ENCODE measurements around the gene ATXN3L. TPM values are rescaled to one million over a fixed set of nuclear protein-coding genes. Genes with fewer than 3 reads are reported as not detected.

ATXN3L gene
- total and polyA plus RNA-seq, 9 donors, result not detected

DNA sequence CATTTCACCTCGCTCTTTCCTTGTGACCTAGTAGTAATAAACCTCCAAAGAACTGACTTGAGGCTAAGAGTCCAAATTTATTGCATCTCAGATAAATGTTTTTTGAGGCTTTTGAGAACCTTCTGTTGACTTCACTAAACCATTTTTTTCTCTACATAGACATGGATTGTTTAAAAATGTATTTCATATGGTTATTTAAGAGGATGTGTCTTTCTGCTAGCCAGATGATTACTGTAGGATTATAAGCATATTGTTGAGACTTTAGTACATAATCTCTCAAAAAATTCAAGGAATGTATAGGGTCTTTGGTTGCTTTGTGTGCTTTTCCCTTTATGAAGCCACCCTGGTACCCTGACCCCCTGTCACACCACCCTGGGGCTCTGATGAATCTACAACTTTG, 44.8 kb downstream of the ATXN3L start:
- Histone ChIP-seq H3K36me3 (no peaks in the 10 kb centered on the region), H3K27ac (no peak overlapping the region), H3K9me3 (no peaks in the 10 kb centered on the region), H3K4me1 (ENCODE audit: insufficient read depth) (peaks cover 1% of the 10 kb centered on the region), H3K4me3 (no peak overlapping the region), H3K27me3 (no peaks in the 10 kb centered on the region)
- intact Hi-C loops (cut with DNase I), result no loop called here
- TF ChIP-seq, protein P1, sequence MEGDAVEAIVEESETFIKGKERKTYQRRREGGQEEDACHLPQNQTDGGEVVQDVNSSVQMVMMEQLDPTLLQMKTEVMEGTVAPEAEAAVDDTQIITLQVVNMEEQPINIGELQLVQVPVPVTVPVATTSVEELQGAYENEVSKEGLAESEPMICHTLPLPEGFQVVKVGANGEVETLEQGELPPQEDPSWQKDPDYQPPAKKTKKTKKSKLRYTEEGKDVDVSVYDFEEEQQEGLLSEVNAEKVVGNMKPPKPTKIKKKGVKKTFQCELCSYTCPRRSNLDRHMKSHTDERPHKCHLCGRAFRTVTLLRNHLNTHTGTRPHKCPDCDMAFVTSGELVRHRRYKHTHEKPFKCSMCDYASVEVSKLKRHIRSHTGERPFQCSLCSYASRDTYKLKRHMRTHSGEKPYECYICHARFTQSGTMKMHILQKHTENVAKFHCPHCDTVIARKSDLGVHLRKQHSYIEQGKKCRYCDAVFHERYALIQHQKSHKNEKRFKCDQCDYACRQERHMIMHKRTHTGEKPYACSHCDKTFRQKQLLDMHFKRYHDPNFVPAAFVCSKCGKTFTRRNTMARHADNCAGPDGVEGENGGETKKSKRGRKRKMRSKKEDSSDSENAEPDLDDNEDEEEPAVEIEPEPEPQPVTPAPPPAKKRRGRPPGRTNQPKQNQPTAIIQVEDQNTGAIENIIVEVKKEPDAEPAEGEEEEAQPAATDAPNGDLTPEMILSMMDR (IDR thresholded peaks at IDR 0.05), result no peak
- TF ChIP-seq EP300 (IDR thresholded peaks at IDR 0.05) (no peak), POLR2A (IDR thresholded peaks at IDR 0.05) (no peak)
- WGBS, 3 donors, result 76 to 86% (median 78%) methylated on average over 1 of the region's 1 CpG
- no peak for DNase-seq

DNA sequence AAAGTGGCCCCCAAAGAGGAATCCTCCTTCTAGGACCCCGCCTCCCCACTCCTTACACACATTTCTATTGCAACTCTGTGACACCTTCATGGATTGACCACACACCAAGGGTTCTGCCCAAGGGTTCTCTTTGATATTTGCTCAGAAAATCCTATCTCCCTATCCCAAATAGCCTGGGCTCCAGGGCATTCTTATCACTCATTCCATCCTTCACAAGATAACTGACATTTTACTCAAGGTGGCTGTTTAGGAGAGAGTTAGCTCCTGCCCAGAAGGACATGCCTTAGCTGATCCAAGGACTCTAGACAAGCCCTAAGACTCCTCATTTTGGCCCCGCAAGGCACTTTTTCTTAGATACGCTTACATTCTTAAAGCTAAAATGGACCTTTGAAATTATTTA, 47.4 kb downstream of the ATXN3L start:
- H3K4me1 ChIP-seq (ENCODE audit: insufficient read depth), result no peaks in the 10 kb centered on the region
- TF ChIP-seq, protein P1 (IDR thresholded peaks at IDR 0.05), result no peak
- no peak for TF ChIP-seq POLR2A (IDR thresholded peaks at IDR 0.05)
- TF ChIP-seq EP300 (IDR thresholded peaks at IDR 0.05), result no peak
- H3K27ac ChIP-seq, result no peak overlapping the region
- intact Hi-C loops (cut with DNase I), result no loop called here
- H3K27me3 ChIP-seq, result no peaks in the 10 kb centered on the region
- 80 to 88% (median 83%) methylated on average over 3 of the region's 3 CpGs for WGBS, 3 donors
- no peak overlapping the region for H3K4me3 ChIP-seq
- DNase-seq, result no peak
- no peaks in the 10 kb centered on the region for H3K36me3 ChIP-seq
- H3K9me3 ChIP-seq, result no peaks in the 10 kb centered on the region

DNA sequence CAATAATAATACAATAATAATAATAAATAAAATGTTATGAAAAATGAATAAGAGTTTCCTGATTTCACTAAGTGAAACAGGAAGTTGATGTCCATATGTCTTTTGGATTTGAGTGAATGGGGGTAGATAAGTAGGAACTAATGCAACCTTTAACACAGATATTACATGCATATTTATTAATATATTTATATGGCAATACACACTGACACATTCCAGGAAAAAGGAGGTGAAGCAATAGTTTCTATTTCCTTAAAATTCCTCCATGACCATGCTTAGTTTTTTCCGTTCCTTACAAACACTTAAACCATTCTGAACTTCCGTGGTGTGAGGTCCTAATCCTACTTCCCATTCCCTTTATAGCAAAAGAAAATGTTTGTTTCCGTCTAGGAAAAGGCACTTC, 48.3 kb downstream of the ATXN3L start:
- intact Hi-C loops (cut with DNase I), result no loop called here
- 79 to 84% (median 80%) methylated on average over 3 of the region's 3 CpGs for WGBS, 3 donors
- Histone ChIP-seq H3K4me3 (no peak overlapping the region), H3K36me3 (no peaks in the 10 kb centered on the region), H3K9me3 (no peaks in the 10 kb centered on the region), H3K27me3 (no peaks in the 10 kb centered on the region), H3K4me1 (ENCODE audit: insufficient read depth) (no peaks in the 10 kb centered on the region), H3K27ac (no peak overlapping the region)
- DNase-seq, result no peak
- TF ChIP-seq EP300 (IDR thresholded peaks at IDR 0.05) (no peak), POLR2A (IDR thresholded peaks at IDR 0.05) (no peak)

DNA sequence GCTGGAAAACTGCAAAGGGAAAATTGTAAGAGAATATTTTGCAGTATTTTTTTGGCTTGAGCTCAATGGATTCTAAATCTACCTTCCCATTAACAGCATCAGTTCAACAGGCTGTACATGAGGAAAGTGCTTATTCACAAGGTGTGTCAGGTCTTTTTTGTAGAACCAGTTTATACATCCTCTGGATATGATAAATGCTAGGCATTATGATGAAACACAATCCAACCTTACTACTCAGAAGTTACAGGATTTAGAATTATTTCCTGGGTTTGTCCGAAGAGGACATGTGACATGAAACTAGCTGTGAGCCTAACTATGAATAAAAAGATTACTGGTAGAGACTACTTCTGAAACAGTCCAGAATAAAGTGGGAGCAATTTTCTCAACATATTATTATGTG, 49.5 kb downstream of the ATXN3L start:
- no peak for DNase-seq
- Histone ChIP-seq H3K4me1 (ENCODE audit: insufficient read depth) (no peaks in the 10 kb centered on the region), H3K4me3 (no peak overlapping the region), H3K27me3 (no peaks in the 10 kb centered on the region), H3K9me3 (no peaks in the 10 kb centered on the region), H3K27ac (no peak overlapping the region), H3K36me3 (no peaks in the 10 kb centered on the region)
- intact Hi-C loops (cut with DNase I), result no loop called here
- 74 to 90% (median 86%) methylated on average over 1 of the region's 1 CpG for WGBS, 3 donors
- TF ChIP-seq, protein P1 (IDR thresholded peaks at IDR 0.05), result no peak
- no peak for TF ChIP-seq EP300 (IDR thresholded peaks at IDR 0.05)
- TF ChIP-seq POLR2A (IDR thresholded peaks at IDR 0.05), result no peak

DNA sequence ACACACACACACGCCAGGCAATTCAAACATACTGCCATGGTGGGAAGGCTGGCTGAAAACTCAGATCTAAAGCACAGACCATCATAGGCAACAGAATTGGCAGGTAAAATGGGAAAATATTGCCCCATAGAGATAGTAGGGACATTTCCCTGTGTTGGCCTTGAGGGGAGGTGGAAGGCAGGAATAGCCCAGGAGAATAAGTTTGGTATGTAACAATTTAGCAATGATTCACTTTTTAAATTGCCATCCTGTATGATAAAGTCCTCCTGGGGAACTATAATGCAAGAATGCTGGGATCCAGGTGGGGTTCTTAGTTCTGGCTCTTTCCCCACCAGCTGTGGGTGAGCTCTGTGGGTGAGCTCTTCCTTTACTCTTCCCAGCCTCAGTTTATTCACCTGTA, 51.0 kb downstream of the ATXN3L start:
- H3K4me1 ChIP-seq (ENCODE audit: insufficient read depth), result no peaks in the 10 kb centered on the region
- H3K9me3 ChIP-seq, result no peaks in the 10 kb centered on the region
- intact Hi-C loops (cut with DNase I), result no loop called here
- no peak overlapping the region for H3K27ac ChIP-seq
- H3K36me3 ChIP-seq, result no peaks in the 10 kb centered on the region
- H3K27me3 ChIP-seq, result no peaks in the 10 kb centered on the region
- no peak for DNase-seq
- no peak overlapping the region for H3K4me3 ChIP-seq
- WGBS, 3 donors, result 74 to 82% (median 81%) methylated on average over 1 of the region's 1 CpG
- no peak for TF ChIP-seq EP300 (IDR thresholded peaks at IDR 0.05)
- TF ChIP-seq, protein P1 (IDR thresholded peaks at IDR 0.05), result no peak

Other genes starting within 250 kb of the ATXN3L start
- under 1 TPM in 3 of 7 donors, not detected in 4; 0.12 to 0.34 (median 0.15) TPM for gene EGFL6, start 249.5 kb upstream of the ATXN3L start, total RNA-seq
- gene EGFL6, start 249.5 kb upstream of the ATXN3L start, polyA plus RNA-seq, result 1 to 10 TPM in 1 of 2 donors, under 1 TPM in 1; 0.36 to 1.3 TPM

Measured in ovary (tissue), 9 donors.